Transverse colon (tissue), 4 donors: Measurements from ENCODE around the gene PGA3. TPM values are rescaled to one million over a fixed set of nuclear protein-coding genes. Genes with fewer than 3 reads are reported as not detected.
"Not testable (repeated sequence)": the region's sequence is repeated elsewhere in the genome, so short reads cannot be mapped to it uniquely, and the experiment has no call there.

Experiments
- DNase-seq: peaks from one replicate; pipeline ENCODE4 v3.0.0-alpha.2; 2019
- H3K27ac ChIP-seq, 4 donors: fragments of 200-600 bp; sonication (generic); 2 replicates each; pipeline ENCODE4 v1.5.1; 2016 to 2018; ENCODE audit warnings: inconsistent platforms in 4 of 4
- H3K27me3 ChIP-seq: fragments of 200-600 bp; sonication (generic); 2 replicates; pipeline ENCODE4 v1.5.1; 2017; ENCODE audit warnings: inconsistent platforms
- H3K36me3 ChIP-seq, 4 donors: fragments of 200-600 bp; sonication (generic); 2 replicates each; pipeline ENCODE4 v1.5.1; 2017 to 2019; ENCODE audit warnings: inconsistent platforms in 4 of 4
- H3K4me1 ChIP-seq, 4 donors: fragments of 200-600 bp; sonication (generic); 2 replicates each; pipeline ENCODE4 v1.5.1; 2017 to 2020; ENCODE audit warnings: inconsistent platforms in 4 of 4
- H3K4me3 ChIP-seq, 4 donors: fragments of 200-600 bp; sonication (generic); 1 replicate in 1 of 4; 2 replicates in 3 of 4; pipeline versions ENCODE4 v1.5.1 to v1.6.1; 2017 to 2019; ENCODE audit warnings: inconsistent platforms in 4 of 4
- H3K9me3 ChIP-seq, 2 donors: fragments of 200-600 bp; sonication (generic); 2 replicates each; pipeline ENCODE4 v1.5.1; 2017 to 2019; ENCODE audit warnings: inconsistent platforms in 2 of 2
- WGBS, 2 donors: methylation state at CpG; one replicate each; pipeline ENCODE4 v1.1.5; 2018; ENCODE audit warnings: low coverage in 1 of 2; 5-methylcytosine and 5-hydroxymethylcytosine counted together
- in situ Hi-C, 4 donors: fragments of 200-750 bp; cut with MboI; loops; one replicate each; pipeline versions ENCODE4 v1.15.0 to v1.15.1; 2017; ENCODE audit warnings: low sequenced_read_pairs in 3 of 4, low pct_ligation_motif_present in 1 of 4, low pct_unique_long_range_greater_than_20kb in 1 of 4
- intact Hi-C: fragments of 100-400 bp; cut with DNase I; formaldehyde crosslinking; loops from one replicate; pipeline ENCODE4 v1.15.1; 2023; ENCODE audit warnings: low total_unique reads
- total RNA-seq, 4 donors: library from RNA; depleted of rRNA; stranded (reverse); fragments of >200 nt; gene quantifications; one replicate each; pipeline ENCODE4 v1.1.0, GENCODE V29; 2016

The PGA3 gene
- total RNA-seq, 4 donors from 2014 or later = 1.5 to 20.1 TPM; not detected in 2

DNA sequence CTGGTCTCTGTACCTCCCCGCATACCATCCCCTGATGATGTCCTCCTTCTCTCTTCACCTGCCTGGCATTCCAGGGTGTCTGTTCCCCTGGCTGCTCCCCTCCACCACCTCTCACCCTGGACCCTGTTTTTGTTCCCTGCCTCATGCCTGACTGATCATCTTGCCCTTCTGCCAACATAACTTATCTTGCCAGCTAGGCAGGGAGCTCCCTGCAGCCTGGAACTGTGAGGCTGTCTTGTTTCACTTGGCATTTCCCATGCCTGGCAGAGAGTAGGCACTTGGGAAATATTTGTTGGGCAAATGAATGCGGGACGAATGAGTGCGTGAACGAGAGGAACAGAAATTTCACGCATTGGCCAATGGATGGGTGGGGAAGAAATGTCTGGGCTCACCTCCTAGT, 7.3 kb downstream of the PGA3 start:
- in situ Hi-C loops, H3K36me3 ChIP-seq, H3K4me1 ChIP-seq, DNase-seq, H3K27ac ChIP-seq, H3K27me3 ChIP-seq, H3K4me3 ChIP-seq, H3K9me3 ChIP-seq, intact Hi-C loops: not testable (repeated sequence)
- no CpG with 5 or more reads among the region's 6 CpGs for WGBS, 2 donors

DNA sequence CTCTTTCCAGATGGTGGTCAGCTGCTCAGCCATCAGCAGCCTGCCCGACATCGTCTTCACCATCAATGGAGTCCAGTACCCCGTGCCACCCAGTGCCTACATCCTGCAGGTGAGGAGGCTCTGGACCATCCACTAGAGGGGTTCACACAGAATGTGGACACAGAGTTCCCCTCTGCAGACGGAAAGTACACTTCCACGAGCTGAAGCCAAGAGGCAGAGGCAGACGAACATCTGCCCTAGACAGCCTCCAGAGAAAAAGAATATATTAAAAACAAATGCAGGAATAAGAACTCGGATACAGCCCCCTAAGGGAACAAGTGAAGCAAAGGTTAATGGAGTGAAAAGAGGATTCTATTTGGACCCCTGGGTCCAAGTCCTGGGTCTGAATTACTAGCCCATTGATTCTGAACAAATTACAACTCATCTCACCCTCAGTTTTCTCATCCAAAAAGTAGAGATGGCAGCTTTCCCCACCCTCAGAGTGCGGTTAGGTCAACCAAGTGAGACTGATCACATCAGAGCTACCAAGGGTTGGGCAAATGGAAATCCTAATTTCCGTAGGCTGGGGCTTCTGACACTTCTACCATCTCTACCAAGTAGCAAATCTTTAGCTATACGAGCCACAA, 8.1 kb downstream of the PGA3 start:
- DNase-seq, intact Hi-C loops, in situ Hi-C loops, H3K36me3 ChIP-seq, H3K27me3 ChIP-seq, H3K4me3 ChIP-seq, H3K9me3 ChIP-seq, H3K4me1 ChIP-seq, H3K27ac ChIP-seq: not testable (repeated sequence)
- 69 to 71% methylated on average over 6 of the region's 10 CpGs for WGBS, 2 donors

DNA sequence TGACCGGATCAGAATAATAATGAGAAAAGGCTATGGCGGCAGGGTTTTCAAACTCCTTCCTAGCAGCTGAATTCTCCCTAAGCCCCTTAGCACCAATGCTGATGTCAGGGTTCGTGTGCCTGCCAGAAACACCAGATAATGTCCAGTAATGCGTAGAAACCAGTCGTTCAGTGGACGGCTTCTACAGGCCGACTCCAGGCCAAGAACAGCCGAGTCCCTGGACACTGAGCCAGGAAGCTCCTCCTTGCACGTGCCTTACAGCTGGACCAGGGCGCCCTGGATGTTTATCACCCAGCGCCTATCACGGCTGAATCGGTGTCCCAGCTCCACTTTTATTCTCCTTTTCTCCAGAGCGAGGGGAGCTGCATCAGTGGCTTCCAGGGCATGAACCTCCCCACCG, 8.9 kb downstream of the PGA3 start:
- no CpG with 5 or more reads among the region's 15 CpGs for WGBS, 2 donors
- intact Hi-C loops, H3K27ac ChIP-seq, DNase-seq, in situ Hi-C loops, H3K4me1 ChIP-seq, H3K4me3 ChIP-seq, H3K9me3 ChIP-seq, H3K27me3 ChIP-seq, H3K36me3 ChIP-seq: not testable (repeated sequence)

DNA sequence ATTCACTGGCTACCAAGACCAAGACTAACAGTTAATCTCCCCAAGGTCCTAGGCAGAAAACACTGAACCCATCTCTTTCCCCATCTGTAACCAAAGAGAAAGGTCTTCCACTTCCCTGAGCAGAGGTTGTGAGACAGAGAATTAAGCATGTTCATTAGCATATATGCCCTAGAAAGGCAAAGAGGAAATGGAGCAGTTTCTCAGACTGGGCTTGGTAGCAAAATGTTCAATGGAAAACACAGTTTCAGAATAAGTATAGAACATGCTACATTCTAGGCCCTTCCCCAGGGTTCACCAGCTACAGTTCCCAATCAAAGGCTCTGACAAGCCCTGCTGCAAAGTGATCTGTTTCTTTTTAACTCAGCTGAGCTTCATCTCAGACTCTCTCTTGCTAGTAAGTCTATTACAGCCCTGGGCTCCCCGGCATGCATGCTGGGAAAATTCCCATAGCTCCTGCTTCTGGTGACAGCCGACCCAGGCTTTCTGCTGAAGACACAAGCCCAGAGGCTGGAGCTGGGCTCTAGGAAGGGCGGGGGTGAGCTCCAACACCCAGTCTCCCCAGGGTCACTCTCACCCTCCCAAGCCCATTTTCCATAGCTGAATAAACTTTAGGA, 10.5 kb downstream of the PGA3 start:
- H3K9me3 ChIP-seq, in situ Hi-C loops, H3K36me3 ChIP-seq, H3K4me3 ChIP-seq, intact Hi-C loops, H3K27me3 ChIP-seq, H3K27ac ChIP-seq, H3K4me1 ChIP-seq, DNase-seq: not testable (repeated sequence)
- WGBS, 2 donors = no CpG with 5 or more reads among the region's 3 CpGs

DNA sequence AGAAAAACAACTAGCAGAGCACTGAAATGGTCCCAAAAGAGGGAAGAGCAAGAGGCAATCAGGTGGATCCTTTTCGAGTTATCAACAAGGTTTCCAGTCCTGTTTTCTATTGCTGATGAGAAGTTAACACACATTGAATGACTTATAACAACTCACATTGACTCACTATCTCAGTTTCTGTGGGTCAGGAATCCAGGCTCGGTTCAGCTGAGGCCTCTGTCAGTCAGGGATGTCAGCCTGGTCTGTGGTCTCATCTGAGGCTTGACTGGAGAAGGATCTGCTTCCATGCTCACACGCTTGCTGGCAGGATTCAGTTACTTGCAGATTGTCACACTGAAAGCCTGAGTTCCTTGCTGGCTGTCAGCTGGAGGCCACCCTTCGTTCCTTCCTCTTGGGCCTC, 15.0 kb downstream of the PGA3 start:
- H3K4me1 ChIP-seq, H3K4me3 ChIP-seq, DNase-seq, H3K27me3 ChIP-seq, in situ Hi-C loops, H3K36me3 ChIP-seq, H3K9me3 ChIP-seq, H3K27ac ChIP-seq, intact Hi-C loops: not testable (repeated sequence)
- WGBS, 2 donors = no CpG with 5 or more reads among the region's 4 CpGs

DNA sequence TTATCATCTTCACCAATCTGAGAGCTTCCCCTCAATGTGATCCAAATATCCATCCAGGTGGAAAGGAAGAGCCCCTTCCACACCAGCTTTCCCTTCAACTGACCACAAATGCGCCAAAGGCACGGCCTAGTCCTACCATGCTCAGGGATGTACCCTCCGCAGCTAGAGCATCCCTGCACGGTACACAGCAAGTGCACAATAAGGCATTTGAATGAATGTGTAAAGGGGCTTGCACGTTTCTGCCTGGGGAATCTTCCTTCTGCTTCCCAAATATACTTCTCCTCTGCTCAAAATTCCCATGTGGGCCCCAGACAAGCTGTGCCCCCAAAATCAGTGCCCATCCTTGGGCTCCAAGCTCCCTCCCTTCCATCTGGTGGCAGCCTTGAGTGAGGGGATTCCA, 15.7 kb downstream of the PGA3 start:
- in situ Hi-C loops = not testable (repeated sequence)

DNA sequence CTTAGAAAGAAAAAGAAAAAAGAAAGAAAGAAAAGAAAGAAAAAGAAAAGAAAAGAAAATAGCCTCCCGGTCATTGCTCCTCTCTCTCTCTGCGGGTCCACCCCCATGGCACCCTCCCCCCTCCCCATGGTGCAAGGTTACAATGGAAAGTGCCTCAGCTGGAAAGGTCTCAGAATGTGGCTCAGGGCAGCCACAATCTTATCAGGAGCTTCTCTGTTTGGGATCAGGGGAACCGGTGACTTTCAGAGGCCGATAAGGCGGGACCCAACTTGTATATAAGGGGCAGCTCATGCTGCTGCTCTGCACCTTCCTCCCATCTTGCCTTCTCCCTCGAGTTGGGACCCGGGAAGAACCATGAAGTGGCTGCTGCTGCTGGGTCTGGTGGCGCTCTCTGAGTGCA, 18.7 kb downstream of the PGA3 start, which contains the start of gene PGA4:
Gene PGA4, plus strand, starts transcription at position 301 of the 400 bp plus-strand sequence. Its CDS starts 54 bp downstream, at position 355.
- in situ Hi-C loops, H3K4me1 ChIP-seq, intact Hi-C loops, H3K9me3 ChIP-seq, H3K27ac ChIP-seq, H3K27me3 ChIP-seq, H3K4me3 ChIP-seq, DNase-seq, H3K36me3 ChIP-seq: not testable (repeated sequence)
- no CpG with 5 or more reads among the region's 8 CpGs for WGBS, 2 donors

More for the DNA sequence above, 15.7 kb downstream of the PGA3 start:
- DNase-seq, intact Hi-C loops, H3K36me3 ChIP-seq, H3K27me3 ChIP-seq, H3K9me3 ChIP-seq, H3K4me3 ChIP-seq, H3K27ac ChIP-seq, H3K4me1 ChIP-seq: not testable (repeated sequence)
- WGBS, 2 donors = 78% methylated on average over 5 of the region's 5 CpGs; no CpG with 5 or more reads in 1 of the 2 donors

DNA sequence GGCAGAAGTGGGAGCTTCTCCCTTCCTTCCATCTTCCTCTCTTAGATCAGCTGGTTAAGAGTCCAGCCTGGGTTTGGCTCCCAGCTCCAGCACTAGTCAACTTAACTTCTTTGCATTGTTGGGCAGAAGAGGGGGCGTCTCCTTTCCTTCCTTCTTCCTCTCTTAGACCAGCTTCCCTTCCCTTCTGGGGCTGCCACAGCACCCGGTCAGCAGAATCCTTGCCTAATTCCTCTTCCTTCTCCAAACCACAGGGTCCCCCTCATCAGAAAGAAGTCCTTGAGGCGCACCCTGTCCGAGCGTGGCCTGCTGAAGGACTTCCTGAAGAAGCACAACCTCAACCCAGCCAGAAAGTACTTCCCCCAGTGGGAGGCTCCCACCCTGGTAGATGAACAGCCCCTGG, 19.4 kb downstream of the PGA3 start:
- H3K4me1 ChIP-seq, H3K36me3 ChIP-seq, H3K4me3 ChIP-seq, H3K27ac ChIP-seq, H3K9me3 ChIP-seq, H3K27me3 ChIP-seq, DNase-seq, in situ Hi-C loops, intact Hi-C loops: not testable (repeated sequence)
- WGBS, 2 donors = no CpG with 5 or more reads among the region's 5 CpGs

DNA sequence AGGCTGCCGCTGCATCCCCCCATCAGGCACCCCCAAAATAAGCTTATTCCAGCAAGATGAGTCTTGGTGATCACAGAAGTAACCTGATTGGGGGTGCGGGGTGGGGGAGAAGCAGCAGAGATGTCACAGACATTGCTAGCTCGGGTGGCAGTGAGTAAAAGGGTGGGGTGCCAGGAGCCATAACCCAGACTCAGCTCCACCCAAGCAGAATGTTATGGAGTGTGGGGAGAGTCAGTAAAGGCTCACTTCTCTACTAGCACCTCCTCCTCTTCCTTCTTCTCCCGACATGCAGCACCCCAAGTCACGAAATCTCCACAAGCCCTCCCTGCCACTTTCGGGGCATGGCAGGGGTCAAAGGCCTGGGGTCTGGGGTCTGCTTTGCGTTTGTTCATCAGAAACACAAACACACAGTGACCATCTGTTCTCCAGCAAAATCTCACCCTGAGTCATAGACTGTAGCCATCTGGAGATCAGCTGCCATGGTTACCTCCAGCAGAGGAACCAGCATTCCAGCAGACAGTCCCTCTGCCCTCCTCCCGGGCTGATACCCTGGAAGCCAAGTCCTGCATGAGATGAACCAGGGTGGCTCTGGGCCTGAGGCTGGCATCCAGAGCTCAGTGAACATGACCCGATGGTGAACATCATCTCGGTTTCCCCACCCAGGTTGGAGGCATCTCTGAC, 23.3 kb downstream of the PGA3 start:
- DNase-seq, H3K27me3 ChIP-seq, H3K27ac ChIP-seq, in situ Hi-C loops, H3K4me3 ChIP-seq, H3K36me3 ChIP-seq, H3K9me3 ChIP-seq, intact Hi-C loops, H3K4me1 ChIP-seq: not testable (repeated sequence)
- no CpG with 5 or more reads among the region's 10 CpGs for WGBS, 2 donors

DNA sequence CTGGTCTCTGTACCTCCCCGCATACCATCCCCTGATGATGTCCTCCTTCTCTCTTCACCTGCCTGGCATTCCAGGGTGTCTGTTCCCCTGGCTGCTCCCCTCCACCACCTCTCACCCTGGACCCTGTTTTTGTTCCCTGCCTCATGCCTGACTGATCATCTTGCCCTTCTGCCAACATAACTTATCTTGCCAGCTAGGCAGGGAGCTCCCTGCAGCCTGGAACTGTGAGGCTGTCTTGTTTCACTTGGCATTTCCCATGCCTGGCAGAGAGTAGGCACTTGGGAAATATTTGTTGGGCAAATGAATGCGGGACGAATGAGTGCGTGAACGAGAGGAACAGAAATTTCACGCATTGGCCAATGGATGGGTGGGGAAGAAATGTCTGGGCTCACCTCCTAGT, 26.1 kb downstream of the PGA3 start:
- H3K36me3 ChIP-seq, DNase-seq, H3K27me3 ChIP-seq, intact Hi-C loops, H3K9me3 ChIP-seq, H3K27ac ChIP-seq, H3K4me1 ChIP-seq, in situ Hi-C loops, H3K4me3 ChIP-seq: not testable (repeated sequence)
- no CpG with 5 or more reads among the region's 6 CpGs for WGBS, 2 donors

DNA sequence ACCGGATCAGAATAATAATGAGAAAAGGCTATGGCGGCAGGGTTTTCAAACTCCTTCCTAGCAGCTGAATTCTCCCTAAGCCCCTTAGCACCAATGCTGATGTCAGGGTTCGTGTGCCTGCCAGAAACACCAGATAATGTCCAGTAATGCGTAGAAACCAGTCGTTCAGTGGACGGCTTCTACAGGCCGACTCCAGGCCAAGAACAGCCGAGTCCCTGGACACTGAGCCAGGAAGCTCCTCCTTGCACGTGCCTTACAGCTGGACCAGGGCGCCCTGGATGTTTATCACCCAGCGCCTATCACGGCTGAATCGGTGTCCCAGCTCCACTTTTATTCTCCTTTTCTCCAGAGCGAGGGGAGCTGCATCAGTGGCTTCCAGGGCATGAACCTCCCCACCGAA, 27.7 kb downstream of the PGA3 start:
- H3K9me3 ChIP-seq, H3K4me3 ChIP-seq, H3K27me3 ChIP-seq, H3K27ac ChIP-seq, H3K36me3 ChIP-seq, DNase-seq, intact Hi-C loops, H3K4me1 ChIP-seq, in situ Hi-C loops: not testable (repeated sequence)
- no CpG with 5 or more reads among the region's 15 CpGs for WGBS, 2 donors
